Urothelium cell line (cell line): ENCODE data around the gene COL28A1.

Source experiments
- DNase-seq: peaks from one replicate; pipeline ENCODE4 v3.0.0; 2011; ENCODE audit warnings: low spot score, mixed read lengths
- FAIRE-seq: peaks from 2 replicates; lab custom pipeline; 2011; peaks lifted over from hg19 to GRCh38; lab: Jason Lieb, UNC

The COL28A1 gene

DNA sequence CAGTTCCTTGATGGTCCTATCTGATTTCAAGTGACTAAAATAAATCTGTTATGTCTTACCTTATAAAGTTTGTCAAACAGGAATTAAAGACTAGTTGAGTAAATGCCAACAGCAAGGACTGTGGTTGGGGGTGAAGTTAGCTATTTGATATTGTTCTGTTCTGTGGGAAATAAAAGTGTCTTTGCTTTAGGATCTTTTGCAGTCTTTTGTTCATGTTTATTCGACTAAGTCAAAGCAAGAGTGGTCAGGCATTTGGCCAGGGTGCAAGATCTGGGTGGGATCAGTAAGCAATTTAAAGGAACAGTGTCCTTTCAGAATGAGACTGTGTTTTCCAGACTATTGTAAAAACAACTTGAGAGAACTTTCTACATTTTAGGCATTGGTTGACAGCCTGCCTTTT, at the start of gene COL28A1:
Gene COL28A1, minus strand, starts transcription at position 183 of the 400 bp plus-strand sequence. CDS start 2,998 bp downstream, outside the sequence.
- FAIRE-seq: no peak
- DNase-seq: no peak

DNA sequence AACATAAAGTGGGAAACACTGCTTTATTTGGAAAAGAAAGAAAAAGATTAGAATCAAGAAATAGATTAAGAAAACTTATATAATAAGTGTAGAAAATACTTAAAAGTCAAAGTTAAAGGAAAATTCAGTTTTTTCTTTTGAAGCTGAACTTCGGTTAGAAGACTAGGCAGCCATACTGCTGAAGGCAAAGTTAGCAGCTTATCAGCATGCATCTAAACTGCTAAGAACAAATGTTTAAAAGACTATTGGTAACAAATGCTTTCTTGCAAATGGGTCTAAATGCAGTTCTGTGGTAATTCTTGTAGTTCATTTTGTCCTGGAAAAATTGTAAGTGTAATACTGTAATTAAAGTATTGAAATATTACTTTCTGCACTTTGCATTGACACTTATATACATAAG, 49.0 kb upstream of the COL28A1 start:
- FAIRE-seq (no peak), DNase-seq (no peak)

DNA sequence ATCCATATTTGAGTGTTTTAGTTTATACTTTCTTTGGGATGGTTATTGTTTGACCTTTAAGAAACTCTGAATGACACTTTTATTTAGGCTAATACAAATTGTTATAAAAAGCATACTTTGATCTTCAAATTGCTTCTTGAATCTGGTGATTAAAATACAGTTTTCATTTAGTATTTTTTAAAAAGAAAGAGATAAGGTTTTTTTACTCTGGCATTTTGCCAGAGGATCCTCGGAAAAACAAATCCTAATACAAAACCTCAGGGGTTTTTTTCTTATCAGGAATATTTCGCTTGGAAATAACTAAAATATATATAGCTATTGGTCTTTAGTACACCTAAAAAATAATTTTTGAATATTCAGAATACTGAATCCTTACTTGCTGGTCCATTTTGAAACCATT, 48.1 kb upstream of the COL28A1 start:
- FAIRE-seq (no peak), DNase-seq (no peak)

DNA sequence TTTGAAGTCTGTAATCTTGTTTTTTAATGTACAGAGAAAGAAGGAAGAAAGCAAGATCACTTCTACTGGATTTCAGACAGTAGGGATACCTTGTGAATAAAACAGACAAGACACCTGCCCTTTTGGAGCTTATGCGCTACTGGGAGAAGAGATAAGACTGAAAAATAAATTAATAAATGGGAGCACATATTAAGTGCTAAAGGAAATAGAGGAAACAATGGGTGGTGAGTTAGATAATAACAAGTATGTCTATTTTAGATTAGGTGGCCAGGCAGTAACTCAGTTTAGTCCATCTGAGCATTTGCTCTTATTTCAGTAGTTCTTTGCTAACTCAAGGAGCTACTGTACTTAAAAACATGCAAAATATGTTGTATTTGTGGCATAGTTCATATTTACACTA, 46.9 kb upstream of the COL28A1 start:
- FAIRE-seq: no peak
- no peak for DNase-seq

DNA sequence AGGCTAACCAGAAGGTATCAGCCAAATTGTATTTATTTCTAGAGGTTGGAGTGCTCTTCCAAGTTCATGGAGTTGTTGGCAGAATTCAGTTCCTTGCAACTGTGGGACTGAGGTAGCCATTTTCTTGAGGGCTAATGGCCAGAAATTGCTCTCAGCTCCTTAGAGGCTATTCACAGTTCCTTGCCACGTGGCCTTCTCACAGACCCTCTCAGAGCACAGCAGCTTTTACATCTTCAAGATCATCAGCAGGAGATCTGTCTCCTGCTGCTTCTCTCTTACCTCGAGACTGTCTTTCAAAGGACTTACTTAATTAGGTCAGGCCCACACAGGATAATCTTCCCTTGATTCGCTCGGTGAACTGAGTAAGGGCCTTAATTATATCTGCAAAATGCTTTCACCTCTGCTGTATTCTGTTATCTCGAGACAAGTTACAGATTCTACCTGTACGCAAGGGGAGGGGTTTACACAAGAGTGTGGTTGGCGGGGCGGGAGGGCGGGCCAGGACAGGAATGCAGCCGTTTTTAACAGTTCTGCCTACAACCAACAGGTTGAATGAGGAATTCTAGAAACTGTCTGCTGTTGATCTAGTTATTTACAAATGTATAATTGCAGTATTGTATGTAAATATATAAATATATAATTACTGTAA, 46.0 kb upstream of the COL28A1 start:
- DNase-seq (no peak), FAIRE-seq (peak; percentile 5)

DNA sequence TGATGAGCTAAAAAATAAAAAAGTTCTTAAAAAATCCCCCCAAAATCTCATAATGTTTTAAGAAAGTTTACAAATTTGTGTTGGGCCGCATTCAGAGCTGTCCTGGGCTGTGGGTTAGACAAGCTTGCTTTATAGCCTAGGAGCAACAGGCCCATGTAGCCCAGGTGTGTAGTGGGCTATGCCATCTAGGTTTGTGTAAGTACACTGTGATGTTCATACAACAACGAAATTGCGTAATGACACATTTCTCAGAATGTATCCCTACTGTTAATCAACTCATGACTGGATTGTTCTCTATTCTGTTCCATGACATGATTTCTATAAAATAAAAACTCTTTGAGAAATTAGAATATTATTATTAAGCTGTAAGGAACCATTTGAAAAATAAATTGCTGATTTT, 44.0 kb upstream of the COL28A1 start:
- no peak for DNase-seq
- peak; percentile 32 for FAIRE-seq

DNA sequence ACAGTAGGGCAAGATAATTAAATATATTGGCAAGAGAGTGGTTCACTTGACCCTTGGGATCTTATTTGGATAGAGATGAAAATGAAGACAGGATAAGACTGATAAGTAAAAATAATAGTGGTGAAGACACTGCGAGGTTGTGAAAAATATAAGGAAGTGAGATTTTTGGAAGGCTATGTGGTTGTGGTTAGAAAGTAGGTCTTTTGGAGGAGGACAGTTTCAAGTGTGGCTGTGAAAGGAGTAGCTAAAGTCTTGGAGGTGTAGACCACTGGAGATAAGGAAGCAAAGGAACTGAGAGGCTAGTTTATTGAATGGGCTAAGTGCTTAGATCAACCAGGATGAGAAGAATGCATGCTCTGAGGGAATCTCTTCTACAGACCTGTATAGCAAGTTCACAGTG, 42.2 kb upstream of the COL28A1 start:
- FAIRE-seq (no peak), DNase-seq (no peak)

DNA sequence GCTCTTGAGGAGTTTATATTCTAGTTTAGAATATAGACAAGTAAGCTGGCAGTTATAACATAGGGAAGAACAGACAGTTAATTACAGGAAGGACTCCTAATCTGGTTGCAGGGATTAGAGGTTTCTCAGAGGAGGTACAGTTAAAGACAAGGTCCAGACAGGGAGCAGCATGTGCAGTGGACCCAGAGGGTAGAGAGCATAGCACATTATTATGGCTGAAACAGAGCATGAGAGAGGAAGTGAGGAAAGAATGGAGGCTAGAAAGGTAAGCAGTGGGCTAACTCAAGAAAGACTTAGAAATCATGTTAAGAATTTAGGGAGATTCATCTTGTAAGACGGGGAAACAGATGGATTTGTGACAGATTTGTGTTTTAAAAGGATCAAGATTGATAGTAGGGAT, 40.7 kb upstream of the COL28A1 start:
- FAIRE-seq (peak; percentile 44), DNase-seq (no peak)

DNA sequence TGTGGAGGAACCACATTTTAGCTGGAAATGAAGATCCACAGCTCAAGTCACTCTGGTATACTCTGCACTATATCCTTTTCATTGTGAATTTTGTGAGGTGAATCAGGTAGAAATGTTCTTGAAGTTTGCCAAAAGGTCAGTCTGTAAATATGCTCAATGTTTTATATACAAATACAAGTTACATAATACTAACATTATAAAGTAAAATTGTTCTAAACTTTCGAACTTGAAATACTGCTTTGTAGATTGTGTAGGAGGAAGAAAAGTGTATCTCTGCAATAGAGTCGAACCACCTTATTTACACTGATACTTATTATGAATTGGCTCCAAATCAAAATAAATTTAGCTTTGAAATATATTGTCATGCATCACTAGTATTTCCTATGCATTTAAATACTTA, 38.0 kb upstream of the COL28A1 start:
- no peak for DNase-seq
- no peak for FAIRE-seq

DNA sequence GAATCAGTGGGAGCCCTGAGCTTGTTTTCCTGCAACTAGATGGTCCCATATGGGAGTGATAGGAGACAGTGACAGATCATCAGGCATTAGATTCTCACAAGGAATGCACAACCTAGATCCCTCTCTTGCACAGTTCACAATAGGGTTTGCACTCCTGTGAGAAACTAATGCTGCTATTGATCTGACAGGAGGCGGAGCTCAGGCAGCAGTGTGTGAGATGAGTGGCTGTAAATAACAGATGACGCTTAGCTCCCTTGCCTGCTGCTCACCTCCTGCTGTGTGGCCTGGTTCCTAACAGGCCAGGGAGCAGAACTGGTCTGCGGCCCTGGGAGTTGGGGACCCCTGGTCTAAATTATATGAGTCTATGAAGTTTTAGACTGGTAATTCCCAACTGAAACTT, 34.9 kb upstream of the COL28A1 start:
- DNase-seq (no peak), FAIRE-seq (peak; percentile 13)

DNA sequence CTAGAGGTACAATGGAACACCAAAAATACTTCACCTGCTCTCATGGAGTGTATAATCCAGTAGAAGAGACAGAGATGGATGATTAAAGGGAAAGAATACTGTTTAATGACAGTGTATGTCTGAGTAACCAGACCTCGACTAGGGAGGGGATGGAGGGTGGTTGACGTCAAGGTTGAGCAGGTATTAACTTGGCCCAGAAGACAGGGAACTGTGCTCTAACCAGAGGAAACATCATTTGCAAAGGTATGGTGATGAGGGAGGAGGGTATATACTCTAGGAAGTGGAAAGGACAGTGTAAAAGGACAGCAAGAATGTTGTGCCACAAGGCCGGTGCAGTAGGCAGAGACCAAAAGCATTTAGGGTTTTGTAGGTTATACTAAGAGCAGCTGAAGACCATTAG, 33.9 kb upstream of the COL28A1 start:
- FAIRE-seq (peak; percentile 83), DNase-seq (no peak)

DNA sequence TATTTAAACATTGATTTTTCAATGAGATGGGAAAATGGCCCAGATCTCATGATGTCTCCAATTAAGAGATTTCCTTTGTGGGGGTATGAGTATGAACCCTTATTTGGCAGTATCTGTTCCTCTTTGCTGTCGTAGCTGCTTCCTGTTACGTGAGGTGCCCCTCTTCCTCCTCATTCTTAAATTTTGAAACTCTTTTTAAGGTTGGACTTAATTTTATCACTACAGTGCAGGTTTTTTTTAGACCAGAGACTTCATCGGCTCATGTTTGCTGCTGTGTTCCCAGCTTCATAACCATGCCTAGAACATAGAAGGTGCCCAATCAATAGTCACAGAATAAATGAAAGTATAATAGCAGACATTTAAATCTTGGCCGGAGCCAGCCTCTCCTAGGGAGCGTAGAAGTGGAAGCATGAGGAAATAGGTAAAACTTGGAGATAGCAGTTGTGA, 33.4 kb upstream of the COL28A1 start:
- FAIRE-seq (no peak), DNase-seq (no peak)

DNA sequence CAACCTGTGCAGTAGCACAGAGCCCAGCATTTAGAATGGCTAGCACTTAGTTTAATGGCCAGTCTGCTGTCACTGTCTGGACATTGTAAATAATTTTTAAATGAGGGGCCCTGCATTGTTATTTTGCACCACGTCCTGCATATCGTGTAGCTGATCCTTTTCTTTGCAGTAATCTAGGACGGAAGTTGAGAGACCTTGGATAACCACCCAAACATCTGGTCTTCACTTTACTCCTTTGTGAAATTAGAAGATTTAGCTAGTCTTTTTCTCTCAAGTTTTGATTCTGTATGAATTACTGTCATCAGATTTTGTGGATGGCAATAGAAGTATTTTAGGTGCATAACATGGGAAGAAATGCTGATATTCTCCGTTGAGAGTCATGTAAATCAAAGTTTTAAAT, 32.9 kb upstream of the COL28A1 start:
- FAIRE-seq: no peak
- DNase-seq: no peak

DNA sequence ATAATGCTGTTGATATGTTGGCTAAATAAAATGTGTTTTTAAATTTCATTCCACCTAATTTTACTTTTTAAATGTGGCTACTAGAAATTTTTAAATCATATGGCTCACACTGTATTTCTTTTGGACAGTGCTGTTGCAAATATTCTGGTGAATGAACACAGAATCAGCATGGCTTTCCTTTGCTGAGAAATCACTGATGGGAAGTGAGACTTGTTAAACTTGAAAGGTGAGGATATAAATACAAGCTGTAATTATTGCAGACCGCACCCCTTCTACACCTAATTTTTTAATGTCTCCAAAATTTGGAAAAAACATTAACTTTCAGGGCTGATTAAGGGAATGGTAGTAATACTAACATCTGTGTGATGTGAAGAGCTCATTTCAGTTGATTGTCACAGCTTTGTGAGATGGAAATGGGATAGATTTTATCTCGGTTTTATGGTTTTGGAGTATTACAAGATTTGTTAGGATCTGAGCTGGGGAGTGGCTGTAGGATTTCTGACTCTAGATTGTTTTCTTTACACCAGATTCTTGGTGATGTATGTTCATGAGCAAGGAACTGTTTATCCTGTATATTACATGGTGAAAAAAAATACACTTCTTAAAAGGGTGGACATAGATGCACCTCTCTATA, 32.3 kb upstream of the COL28A1 start:
- FAIRE-seq (no peak), DNase-seq (no peak)

DNA sequence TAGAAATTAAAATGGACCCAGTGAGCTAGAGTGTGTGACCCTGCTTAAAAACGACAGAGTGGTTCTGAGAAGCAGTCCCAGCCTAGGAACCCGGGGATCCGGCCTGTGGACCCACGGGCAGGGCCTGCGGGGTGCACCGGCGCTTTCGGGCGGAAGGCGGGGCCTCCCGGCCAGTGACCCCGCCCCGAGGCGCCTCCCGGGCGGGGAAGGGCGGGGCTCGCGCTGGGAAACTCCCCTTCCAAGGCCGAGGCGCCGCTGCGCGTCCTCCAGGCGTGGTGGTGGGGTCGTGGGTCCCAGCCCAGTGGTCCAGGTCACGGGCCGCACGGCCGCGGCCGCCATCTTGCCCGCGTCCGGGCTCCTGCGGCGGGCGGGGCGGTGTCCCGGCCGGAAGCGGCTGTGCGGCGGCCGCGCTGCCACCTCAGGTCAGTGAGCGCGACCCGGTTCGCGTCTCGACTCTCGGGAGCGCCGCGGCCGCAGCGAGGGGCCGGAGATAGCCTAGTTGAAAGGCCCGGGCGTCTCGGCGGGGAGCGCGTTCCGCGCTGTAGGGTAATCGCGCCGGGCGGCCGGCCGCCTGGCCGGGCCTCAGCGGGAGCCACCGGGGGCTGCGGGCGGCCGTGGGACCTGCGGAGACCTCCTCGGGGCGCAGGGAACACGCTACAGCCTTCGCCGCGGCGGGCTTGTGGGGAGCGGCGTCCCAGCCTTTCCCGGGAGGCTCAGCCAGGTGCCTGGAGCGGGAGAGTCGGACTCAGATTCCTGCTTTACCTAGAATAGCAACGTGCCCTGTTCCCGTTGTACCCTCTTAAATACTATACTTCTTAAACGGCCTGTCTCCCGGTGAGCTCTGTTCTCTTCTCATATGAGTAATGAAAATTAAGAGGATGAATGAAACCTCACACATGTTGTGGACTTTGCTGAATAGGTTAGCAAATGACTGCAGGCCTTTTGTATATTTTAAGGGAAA, 31.3 kb upstream of the COL28A1 start, which contains the start of gene MIOS:
Gene MIOS, plus strand, starts transcription at position 234 of the 961 bp plus-strand sequence. CDS start 5,592 bp downstream, outside the sequence.
- peak; percentile 97 for DNase-seq
- FAIRE-seq: peak; percentile 58

DNA sequence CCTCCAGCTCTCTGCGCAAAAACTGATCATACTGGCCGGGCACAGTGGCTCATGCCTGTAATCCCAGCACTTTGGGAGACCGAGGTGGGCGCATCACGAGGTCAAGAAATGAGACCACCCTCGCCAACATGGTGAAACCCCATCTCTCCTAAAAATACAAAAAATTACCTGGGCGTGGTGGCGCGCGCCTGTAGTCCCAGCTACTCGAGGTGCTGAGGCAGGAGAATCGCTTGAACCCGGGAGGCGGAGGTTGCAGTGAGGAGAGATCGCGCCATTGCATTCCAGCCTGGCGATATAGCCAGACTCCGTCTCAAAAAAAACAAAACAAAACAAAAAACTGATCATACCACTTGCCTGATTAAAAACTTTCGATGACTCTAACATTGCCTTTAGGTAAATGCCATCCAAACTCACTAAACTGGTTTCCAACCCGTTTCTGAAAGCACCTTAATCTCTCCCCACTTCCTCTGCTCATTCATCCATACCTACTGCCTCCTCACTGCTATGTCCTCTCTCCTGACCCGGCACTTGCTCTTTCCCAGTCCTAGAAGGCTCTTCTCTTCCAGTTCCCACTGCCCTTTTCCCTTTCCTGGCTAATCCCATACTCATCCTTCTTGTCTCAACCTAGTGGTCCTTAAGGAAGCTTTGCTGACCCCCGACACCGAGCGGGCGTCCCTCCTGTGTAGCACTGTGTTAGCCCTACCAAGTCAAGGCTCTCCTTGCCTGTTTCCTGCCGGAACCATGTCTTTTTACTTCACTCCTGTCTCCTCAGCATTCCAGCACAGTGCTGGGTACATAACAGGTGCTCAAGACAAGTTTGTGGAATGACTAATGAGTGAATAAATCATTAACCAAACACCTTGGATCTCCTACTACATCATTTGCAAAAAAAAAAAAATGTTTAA, 30.3 kb upstream of the COL28A1 start:
- peak; percentile 28 for DNase-seq
- no peak for FAIRE-seq

DNA sequence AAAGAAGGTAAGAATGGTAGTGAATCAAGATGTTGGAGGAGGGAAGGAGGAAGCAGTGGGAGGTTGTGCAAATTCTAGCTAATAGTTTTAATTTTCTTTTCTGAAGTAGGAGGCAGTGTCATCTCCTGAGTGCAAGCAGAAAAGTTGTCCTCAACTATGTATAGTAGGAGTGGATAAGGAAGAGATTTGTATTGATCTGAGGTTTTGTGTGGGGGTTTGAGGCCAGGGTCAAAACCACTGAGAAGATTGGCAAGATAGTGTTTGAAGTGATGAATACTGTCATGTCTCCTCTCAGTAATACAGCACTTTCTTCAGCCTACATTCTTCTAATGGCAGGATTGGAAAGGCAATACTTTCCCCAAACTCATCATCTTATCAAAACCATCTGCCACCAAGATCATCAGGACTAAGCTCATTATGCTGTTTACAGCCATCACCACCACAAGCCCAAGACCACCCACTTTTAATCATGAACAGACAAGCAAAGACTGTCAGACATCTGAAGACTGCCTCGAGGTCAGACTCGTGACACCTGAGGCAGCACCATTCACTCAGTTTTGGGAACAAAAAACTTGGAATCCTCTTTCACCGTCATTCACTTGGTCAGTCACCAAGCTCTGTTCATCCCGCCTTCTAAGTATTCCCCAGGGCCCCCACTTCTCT, 29.5 kb upstream of the COL28A1 start:
- DNase-seq: no peak

DNA sequence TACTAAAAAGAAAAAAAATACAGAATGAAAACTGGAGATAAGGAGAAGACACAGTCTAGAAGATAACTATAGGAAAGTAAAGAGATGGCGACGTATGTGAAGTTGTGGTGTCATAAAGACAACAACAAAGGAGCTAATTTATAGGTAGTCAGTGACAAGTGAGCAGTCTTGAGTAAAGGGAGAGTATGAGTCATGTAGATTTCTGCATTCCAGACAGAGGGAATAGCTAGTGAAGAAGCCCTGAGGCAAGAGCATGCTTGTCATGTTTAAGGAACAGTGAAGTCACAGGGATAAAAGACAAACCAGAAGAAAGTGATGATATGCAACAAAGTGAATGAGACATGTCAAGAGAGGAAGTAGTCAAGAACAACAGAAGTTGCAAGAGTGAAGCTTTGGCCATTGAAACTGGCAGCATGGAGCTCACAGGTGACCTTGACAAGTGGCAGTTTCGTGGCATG, 28.7 kb upstream of the COL28A1 start:
- FAIRE-seq: peak; percentile 72
- peak; percentile 64 for DNase-seq

More for the DNA sequence above, 29.5 kb upstream of the COL28A1 start:
- FAIRE-seq: peak; percentile 27

DNA sequence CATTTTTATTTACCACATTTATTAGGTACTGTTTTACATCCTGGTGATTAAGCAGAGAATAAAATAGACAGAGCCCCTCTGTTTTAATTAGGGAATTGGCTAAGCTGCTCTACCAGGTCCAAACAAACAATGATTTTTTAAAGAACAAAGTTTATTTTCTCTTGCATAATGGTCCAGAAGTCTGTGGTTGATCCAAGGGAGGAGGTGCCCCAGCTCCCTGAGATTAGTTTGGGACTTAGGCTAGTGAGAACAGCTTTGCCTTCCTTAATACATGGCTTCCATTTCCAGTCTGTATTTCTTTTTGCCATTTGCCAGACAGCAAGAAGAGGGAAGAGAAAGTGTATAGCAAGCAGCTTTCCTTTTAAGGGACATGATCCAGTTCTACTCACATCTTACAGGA, 28.1 kb upstream of the COL28A1 start:
- DNase-seq: no peak
- FAIRE-seq: no peak

DNA sequence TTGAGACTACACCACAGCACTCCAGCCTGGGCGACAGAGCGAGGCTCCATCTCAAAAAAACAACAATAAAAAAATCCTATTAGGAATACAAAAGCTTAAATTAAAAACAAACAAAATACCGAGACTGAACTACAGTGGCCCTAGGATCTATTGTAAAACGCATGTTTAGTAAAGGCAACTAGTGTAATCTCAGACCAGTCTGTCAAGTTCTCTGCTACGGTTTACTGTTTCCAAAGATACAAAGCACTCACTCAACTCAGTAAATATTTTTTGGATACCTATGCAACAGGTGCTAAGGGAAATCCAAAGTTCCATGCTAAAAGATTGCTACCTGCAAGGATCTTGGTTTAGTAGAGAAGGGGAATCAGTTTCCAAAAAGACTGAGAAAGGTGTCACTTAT, 27.6 kb upstream of the COL28A1 start:
- no peak for FAIRE-seq
- DNase-seq: no peak
